Measurements from ENCODE around the gene ZNF79.
"Not testable (repeated sequence)": the region's sequence is repeated elsewhere in the genome, so short reads cannot be mapped to it uniquely, and the experiment has no call there.

Gene ZNF79

GRCh38 chr9:127458921-127459320, 34.7 kb downstream of the ZNF79 start:
- no peak for DNase-seq

DNA sequence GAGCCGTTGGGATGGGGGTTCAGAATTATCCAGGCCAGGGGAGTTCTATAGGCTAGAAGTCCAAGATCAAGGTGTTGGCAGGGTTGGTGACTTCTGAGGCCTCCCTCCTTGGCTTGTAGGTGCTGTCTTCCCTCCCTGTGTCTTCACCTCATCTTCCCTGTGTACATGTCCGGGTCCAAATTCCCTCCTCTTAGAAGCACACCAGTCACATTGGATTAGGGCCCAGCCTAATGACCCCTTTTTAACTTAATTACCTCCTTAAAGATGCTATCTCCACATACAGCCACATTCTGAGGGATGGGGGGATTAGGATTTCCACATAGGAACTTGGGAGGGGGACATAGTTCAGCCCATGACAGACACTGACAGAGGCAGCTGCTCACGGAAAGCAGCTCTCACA, 39.2 kb downstream of the ZNF79 start:
- DNase-seq = no peak

DNA sequence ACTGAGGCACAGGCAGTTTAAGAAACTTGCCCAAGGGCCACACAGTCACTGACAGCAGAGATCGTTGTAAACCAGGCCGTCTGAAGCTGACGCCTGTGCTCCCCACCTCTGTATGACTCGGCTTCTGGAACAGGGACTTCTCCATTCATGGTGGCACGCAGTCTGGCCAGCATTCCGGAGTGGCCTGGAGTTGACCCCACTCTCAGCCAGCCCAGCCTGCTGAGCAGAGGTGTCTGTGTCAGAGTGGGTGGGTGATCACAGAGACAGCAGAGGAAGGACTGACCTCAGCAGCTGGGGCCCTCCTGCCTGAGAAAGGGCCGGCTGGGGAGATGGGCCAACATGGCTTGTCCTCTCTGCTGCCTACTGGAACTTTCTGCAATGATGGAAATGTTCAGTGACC, 39.7 kb downstream of the ZNF79 start:
- no peak for DNase-seq

DNA sequence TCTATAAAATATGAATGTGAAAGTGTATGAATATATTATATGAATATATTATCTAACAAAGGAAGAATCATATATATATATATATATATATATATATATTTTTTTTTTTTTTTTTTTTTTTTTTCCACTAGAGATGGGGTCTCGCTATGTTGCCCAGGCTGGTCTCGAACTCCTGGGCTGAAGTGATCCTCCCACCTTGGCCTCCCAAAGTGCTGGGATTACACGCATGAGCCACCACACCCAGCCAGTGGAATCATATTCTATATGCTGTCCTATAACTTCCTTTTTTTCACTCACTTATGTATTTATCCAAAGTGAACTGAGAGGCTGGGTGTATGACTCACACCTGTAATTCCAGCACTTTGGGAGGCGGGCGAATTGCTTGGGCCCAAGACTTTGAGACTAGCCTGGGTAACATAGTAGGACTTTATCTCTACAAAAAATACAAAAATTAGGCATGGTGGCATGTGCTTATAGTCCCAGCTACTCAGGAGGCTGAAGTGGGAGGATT, 42.3 kb downstream of the ZNF79 start:
- not testable (repeated sequence) for DNase-seq

- no peak for DNase-seq
These were observed 43.4 kb downstream of the ZNF79 start for GRCh38 chr9:127467621-127468020.

GRCh38 chr9:127470662-127471061, 46.5 kb downstream of the ZNF79 start:
- no peak for DNase-seq

DNA sequence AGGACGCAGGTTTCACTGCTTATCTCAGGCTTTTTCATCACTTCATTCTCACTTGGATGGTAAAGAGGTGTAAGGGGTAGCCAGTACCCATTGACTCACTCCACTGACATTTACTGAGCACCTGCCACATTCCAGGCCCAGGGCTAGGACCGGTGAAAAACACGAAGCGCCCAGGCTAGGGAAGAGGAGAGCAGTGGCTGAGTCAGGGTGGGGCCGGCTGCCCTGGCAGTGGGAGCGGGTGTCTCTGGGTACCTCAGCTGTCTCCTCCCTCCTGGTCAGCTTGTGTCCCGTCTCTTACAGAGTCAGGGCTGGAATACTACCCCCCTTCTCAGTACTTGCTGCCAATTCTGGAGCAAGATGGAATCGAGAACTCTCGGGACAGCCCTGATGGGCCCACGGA, 49.3 kb downstream of the ZNF79 start:
- no peak for DNase-seq

- no peak for DNase-seq
These were observed 49.8 kb downstream of the ZNF79 start for GRCh38 chr9:127473932-127474331.

GRCh38 chr9:127474592-127474991, 50.4 kb downstream of the ZNF79 start:
- no peak for DNase-seq

DNA sequence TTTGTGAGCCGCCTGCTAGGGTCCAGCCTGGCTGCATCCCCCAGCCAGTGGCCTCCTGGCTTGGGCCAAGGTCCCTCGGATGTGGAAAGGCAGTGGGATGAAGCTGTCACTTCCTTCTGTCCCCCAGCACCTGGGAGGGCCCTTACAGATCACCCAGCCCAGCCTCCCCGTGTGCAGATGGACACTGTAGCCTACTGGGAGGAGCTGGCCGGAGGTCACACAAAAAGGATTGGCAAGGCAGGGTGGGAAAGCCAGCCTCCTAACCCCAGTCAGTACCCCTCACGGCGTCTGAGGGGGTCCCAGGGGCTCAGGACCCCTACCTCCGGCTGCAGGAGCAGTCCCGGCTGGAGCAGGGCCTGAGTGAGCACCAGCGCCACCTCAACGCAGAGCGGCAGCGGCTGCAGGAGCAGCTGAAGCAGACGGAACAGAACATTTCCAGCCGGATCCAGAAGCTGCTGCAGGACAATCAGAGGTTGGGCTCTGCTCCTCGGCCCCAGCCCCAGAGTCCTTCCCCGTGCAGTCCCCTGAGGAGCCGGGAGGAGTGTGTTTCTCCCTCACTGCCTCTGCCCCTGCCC, 55.4 kb downstream of the ZNF79 start:
- no peak for DNase-seq

DNA sequence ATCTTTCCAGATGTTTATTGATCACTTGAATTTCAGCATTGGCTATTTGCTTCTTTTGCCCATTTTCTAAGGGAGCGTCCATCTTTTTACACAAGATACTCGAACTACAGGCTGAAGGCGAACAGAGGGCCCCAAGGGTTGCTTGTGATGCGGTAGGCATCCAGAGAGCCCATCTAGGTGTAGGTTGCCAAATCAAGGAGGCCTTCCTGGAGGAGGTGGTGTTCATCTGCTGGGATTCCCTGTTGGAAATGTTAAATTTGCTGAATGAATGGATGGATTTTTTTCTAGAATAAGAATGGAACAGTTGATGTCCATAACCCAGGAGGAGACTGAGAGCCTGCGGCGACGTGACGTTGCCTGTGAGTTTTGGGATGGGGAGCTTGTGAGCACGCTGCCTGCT, 58.5 kb downstream of the ZNF79 start:
- no peak for DNase-seq

DNA sequence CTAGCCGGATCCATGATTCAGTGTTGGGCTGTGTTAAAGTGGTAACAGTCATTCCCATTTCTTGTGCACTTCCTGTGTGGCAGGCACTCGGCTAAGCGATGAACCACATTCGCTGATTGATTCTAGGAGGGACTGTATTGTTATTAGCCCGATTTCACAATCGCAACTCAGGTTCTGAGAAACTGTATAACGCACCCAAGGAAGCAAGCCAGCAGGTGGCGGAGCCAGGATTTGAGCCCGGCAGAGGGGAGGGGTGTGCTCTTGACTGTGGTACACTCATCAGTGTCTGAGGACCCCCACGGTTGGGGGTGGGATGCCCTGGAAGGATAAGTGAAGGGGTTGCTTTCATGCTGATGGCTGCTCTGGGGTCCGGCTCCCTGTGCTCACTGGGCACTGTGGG, 61.8 kb downstream of the ZNF79 start:
- DNase-seq = no peak

DNA sequence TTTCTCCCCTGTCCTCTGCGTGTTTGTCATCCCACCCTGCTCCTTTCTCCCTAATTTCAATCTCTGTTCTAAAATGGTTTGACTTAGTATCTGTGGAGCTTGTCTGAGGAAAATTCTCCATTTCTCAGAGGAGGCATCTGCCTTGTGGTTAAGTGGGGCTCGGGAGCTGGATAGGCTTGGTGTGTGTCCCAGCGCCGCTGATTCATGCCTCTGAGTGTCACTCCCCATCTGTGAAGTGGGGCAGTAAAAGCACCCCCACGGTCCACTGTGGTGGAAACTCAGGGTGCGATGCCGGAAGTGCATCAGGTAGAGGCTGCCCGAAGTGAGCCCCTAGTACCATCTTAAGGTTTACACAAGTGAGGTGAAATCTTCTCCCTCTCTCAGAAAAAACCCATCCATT, 64.8 kb downstream of the ZNF79 start:
- no peak for DNase-seq

DNA sequence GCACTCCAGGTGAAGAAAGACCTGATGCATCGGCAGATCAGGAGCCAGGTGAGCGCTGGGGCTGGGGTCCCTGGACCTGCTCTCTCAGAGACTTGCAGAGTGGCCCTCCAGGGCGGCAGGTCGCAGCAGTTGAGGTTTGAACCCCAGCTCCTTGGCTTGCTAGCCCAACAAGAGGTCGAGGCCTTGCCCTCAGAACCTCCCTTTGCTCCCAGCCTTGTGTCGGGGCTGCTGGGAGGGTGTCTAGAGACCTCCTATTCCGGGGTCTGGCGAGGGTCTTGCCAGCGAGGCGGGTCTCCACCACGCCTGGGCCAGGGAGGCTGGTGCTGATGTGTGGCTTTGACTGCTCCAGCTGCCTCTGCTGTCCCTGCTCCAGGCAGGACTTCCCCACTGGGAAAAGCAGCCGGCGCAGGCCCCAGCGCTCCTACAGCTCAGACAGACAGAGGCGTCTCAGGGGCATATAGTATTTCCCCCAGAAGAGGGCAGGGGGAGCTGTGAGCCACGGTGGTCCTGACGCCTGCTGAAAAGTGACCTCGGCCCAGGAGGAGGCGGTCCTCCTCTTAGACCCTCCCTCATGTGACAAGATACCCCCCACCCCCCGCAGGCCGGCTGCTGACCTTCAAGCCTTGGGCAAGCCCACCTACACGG, 65.4 kb downstream of the ZNF79 start:
- no peak for DNase-seq

GRCh38 chr9:127490535-127491230, 66.5 kb downstream of the ZNF79 start:
- no peak for DNase-seq

- no peak for DNase-seq
These were observed 67.3 kb downstream of the ZNF79 start for GRCh38 chr9:127491516-127491915.

GRCh38 chr9:127492616-127493015, 68.4 kb downstream of the ZNF79 start:
- DNase-seq = no peak

DNA sequence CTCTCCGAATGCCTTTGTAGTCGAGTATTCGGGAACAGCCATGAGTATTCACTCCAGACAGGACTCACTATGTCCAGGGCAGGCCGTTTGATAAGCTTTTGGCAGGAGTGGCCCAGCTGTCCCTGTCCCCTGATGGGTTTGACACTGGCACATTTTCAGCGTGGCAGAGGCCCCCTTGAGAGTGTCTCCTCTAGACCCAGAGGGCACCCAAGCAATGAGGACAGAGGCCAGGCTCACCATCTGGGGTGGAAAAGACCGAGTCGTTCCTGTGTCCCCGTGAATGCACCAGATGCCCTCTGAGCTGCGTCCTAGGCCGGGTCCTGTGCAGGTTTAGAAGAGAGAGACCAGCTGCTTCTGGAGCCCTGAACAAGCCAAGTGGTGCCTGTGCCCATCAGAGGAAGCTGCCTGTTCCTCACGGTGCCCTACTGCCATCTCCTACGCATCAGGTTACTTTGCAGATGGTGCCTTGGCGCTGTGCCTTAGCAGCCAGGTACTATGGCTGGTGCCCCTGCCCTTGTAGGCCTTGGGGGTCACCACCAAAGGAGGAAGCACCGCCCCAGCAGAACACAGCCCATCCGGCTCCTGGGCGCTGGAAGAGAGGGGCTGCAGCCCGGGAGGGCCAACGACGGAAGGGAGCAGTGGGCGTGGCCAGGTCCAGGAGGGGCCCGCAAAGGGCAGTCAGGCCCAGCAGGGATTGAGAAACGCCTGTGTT, 69.6 kb downstream of the ZNF79 start:
- DNase-seq = no peak

GRCh38 chr9:127494304-127494702, 70.1 kb downstream of the ZNF79 start:
- DNase-seq = no peak

Data from 8988T (cell line).